GM19099 (cell line): ENCODE measurements around the gene NPHP4.

ENCODE experiments used
- POLR2A ChIP-seq: IDR thresholded peaks from 3 replicates; pipeline ENCODE4 v1.6.1; 2011; ENCODE audit warnings: low read depth; ENCODE audit not compliant: insufficient read length; ENCODE audit errors: extremely low read depth

NPHP4 gene

GRCh38 chr1:5959667-5960230 lies 32.5 kb downstream of the NPHP4 start:
- TF ChIP-seq POLR2A: no peak

GRCh38 chr1:5959087-5959486 lies 33.1 kb downstream of the NPHP4 start:
- no peak for TF ChIP-seq POLR2A

DNA sequence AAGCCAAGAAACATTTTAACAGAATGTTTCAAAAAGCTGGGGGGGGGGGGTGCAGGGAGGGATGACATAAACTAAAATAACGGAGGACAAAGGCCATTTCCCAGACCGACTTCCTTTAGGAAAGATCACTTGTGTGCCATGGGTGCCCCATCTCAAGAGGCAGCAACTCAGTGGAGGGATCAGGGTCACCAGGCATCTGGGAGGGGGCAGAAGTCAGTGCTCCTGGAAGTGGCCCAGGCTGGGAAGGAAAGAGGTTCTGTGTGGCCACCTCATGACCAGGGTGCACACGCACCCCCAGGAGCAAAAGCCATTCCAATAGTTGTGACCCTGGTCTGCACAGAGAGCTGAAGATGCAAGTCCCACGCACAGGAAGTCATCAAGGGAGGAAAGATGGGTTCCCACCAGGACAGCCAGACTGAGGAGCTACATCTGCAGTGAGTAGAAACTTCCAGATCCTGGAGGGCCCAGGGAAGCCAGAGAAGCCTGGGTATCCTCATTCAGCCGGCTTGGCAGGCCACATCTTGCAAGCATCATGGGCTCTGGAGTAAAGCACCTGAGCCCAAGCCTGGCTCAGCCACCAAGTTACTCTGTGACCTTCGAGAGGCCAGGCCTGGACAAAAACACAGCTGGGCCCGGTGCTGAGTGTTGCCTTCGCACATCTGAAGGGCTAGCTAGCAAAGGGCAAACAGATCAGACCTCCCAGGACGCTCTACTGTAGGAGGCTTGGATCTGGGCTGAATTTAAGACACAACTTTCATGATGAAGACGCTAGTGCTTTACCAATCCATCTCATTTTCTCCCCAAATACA lies 36.0 kb downstream of the NPHP4 start:
- no peak for TF ChIP-seq POLR2A

DNA sequence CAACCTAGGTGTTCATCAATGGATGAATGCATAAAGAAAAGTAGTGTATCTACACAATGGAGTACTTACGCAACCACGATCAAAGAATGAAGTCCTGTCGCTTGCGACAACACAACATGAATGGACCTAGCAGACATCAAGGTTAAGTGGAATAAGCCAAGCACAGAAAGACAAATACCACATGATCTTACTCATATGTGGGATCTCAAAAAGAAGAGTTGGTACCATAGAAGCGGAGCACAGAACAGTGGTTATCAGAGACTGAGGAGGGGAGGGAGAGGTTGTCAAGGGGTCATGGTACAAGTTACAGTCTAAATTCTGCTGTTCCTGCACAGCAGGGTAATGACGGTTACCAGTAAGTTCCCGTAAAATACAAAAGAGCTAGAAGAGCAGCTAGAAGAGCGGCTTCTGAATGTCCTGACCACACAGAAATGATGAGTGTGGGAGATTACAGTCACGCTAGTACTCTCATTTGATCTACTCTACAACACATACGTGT lies 36.7 kb downstream of the NPHP4 start:
- no peak for TF ChIP-seq POLR2A

DNA sequence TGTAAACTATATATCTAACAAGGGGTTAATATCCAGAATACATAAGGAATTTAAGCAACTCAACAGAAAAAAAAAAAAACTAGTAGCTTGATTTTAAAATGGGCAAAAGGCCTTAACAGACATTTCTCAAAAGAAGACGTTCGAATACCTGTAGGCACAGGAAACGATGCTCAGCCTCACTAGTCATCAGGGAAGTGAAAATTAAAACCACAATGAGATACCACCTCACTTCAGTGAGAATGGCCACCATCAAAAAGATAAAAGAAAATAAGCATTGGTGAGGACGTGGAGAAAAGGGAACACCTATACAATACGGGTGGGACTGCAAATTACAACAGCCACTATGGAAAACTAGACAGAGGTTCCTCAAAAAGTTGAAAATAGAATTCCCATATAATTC lies 37.3 kb downstream of the NPHP4 start:
- TF ChIP-seq POLR2A: no peak

- TF ChIP-seq POLR2A: no peak
These were observed 38.8 kb downstream of the NPHP4 start for GRCh38 chr1:5953386-5953785.

- TF ChIP-seq POLR2A: no peak
These were observed 40.3 kb downstream of the NPHP4 start for GRCh38 chr1:5951846-5952410.

DNA sequence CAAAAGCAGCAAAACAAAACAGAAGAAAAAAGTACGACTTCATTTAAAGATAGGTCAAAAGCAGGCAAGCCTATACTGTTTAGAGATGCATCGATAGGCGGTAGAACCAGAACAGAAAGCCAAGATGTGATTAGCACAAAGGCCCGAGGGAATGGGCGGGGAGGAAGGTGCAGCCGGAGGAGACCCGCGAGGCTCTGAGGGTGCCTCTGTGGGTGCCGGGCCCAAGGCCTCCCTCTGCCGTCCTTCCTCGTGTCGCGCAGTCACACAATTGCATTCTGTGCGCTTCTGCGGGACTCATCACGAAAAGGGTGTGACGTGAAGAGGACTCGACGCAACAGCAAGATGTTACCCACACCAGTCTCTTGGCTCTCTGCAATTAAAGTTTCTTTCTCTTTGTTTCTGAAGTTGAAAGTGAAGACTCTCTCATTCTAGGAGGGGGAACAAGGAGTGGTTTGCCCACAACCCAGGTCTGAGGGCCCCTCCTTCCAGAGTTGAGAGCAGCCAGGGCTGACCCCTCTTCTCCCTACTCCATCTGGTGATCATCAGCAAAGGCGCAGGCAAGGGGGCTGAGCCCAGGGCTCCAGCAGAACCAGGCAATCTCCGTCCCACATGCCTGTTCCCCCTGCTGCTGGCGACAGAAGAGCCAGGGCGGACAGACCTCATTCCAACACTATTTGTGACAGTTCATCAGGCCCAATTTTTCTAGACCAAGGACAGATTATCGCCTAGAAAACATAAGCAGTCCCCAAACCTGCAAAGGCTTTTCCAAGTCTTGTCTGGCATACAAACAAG lies 41.0 kb downstream of the NPHP4 start:
- no peak for TF ChIP-seq POLR2A

GRCh38 chr1:5950201-5950895 lies 41.9 kb downstream of the NPHP4 start:
- no peak for TF ChIP-seq POLR2A

- TF ChIP-seq POLR2A: no peak
These were observed 42.5 kb downstream of the NPHP4 start for GRCh38 chr1:5949761-5950100.

- TF ChIP-seq POLR2A: no peak
These were observed 43.0 kb downstream of the NPHP4 start for GRCh38 chr1:5949085-5949760.

GRCh38 chr1:5948681-5949005 lies 43.6 kb downstream of the NPHP4 start:
- TF ChIP-seq POLR2A: no peak

DNA sequence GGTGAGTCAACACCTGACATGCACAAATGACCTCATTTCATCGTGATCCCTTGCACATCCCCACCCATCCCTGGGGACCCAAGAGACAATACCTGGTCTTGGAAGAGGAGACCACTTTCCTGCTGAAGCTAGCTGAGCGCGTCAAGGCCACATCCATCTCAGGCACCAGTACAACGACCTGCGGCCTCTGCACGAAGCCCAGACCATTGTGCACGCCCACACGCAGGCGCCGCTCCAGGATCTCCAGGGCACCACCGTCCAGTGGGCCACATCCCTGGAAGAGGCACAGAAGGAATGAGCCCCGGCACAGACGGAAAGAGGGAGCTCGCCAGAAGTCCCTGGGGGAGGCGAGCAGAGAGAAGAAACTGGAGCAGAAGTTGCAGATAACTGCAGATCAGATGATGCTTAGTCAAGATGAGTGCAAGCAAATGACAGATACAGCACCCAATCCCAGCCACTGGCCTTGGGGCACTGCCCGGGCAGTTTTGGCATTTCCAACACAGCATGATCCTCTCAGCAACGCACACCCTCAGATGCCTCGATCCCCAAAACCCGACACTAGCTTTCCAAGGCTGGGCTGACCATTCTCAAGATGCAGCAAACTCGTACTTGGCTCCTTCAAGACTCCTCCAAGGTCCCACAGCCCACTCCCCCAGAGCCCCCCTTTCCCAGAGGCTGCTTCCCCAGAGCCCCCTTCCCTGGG lies 44.1 kb downstream of the NPHP4 start:
- no peak for TF ChIP-seq POLR2A

DNA sequence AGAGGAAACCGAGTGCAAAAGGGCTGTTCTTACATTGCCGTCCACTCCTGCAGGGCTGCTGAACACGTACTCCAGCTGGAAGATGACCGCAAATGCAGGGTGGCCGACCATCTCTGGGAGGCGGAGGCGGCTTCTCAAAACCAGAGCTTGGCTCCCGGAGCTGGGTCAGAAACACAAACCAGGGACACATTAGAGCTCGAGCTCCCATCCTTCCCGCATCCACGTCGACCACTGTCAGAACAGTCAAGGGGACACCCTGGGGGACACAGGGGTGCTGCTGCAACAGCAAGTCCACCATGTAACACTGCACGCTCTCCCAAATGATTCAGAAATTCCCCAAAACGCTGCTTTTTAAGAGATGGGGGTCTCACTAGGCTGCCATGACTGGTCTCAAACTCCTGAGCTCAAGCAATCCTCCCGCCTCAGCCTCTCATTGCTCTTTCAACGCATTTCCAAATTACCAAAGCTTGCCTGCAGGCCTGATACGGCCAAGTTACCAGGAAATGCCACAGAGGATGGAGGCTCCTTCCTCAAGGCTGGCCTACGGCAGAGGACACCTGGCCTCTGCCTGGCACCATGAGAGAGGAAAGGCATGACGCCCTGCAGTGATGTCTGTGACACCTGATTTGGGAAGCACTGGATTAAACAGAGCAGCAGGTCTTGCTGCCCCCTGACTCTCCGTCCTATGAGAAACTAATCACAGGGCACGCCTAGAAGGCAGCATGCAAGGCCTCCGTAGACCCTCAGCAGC lies 45.0 kb downstream of the NPHP4 start:
- no peak for TF ChIP-seq POLR2A

- no peak for TF ChIP-seq POLR2A
These were observed 46.8 kb downstream of the NPHP4 start for GRCh38 chr1:5945445-5945844.
